SK-N-MC (cell line): ENCODE results near the gene ZEB2.

Experiments used
- EZH2 ChIP-seq: fragments of 200-600 bp; sonication (generic); IDR thresholded peaks from one replicate; pipeline ENCODE4 v1.6.1; 2017; ENCODE audit warnings: antibody characterized with exemption
- POLR2AphosphoS5 ChIP-seq: IDR thresholded peaks from 2 replicates; pipeline ENCODE4 v1.6.1; 2012; ENCODE audit warnings: mild to moderate bottlenecking, low read depth, low read length, borderline replicate concordance

DNA sequence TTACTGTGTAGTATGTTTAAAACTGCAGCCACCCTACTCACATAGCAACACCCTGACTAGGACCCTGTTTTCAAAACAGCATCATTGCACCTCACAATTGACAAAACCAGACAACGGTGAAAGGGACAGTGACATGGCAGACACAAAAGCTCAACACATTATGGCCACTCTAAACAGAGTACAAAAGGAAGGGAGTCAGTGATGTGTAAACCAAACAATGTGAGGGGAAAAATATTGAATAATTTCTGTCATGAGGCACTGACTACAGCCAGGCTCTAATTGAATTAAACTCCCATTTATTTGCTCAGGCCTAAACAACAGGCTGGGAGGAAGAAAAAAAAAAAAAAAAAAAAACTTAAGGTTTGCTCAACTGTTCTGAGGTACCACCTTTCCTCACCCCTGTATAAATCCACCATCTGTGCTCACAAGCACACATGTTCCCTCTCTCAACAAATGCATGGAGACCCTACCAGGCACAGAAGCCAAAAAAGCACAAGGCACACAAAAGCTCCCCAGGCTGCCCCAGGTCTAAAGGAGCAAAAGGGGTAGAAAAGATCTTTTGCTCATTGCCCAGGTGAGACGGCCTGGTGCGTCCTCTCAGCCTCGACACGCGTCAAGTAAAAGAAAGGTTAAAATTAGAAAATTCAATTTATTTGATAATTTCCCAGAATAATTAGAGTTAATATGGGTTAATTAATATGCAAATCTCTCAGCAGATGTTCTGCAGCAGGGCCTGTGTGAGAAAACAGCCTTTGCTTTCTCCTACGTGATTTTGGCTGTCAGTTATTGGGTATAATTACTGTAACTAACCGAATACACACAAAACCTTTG, 80.9 kb downstream of the ZEB2 start:
- no peak for TF ChIP-seq POLR2AphosphoS5
- no peak for TF ChIP-seq EZH2
